Neural cell (in vitro differentiated cells): Measurements from ENCODE around the gene SLFN14. TPM values are rescaled to one million over a fixed set of nuclear protein-coding genes. Genes with fewer than 3 reads are reported as not detected.

ENCODE experiments used
- H2AFZ ChIP-seq: fragments of 200-600, 300-800 bp; sonication (generic), shearing (Covaris generic); 2 replicates; pipeline ENCODE4 v1.6.0; 2014; ENCODE audit warnings: low read depth, mild to moderate bottlenecking, antibody characterized with exemption, low read length, moderate library complexity
- H3F3A ChIP-seq: fragments of 200-600 bp; shearing (Covaris generic); 2 replicates; pipeline ENCODE4 v1.6.1; 2016; ENCODE audit warnings: mild to moderate bottlenecking, moderate library complexity, mixed read lengths, antibody characterized with exemption, low read length; ENCODE audit not compliant: insufficient read depth, poor library complexity, severe bottlenecking
- H3K27ac ChIP-seq: fragments of 200-600, 300-800 bp; sonication (generic), shearing (Covaris generic); 2 replicates; pipeline ENCODE4 v1.5.1; 2014; ENCODE audit warnings: mild to moderate bottlenecking, low read length, moderate library complexity
- H3K27me3 ChIP-seq: fragments of 300-800, 200-600 bp; sonication (generic), shearing (Covaris generic); 2 replicates; pipeline ENCODE4 v1.6.0; 2014; ENCODE audit warnings: mild to moderate bottlenecking, low read depth, low read length, moderate library complexity; ENCODE audit not compliant: insufficient read depth
- H3K36me3 ChIP-seq: fragments of 300-800, 200-600 bp; sonication (generic), shearing (Covaris generic); 2 replicates; pipeline ENCODE4 v1.5.1; 2014; ENCODE audit warnings: mild to moderate bottlenecking, antibody characterized with exemption, low read length, moderate library complexity; ENCODE audit not compliant: insufficient read depth
- H3K4me2 ChIP-seq: fragments of 300-800, 200-600 bp; sonication (generic), shearing (Covaris generic); 2 replicates; pipeline ENCODE4 v1.6.0; 2014; ENCODE audit warnings: mild to moderate bottlenecking, low read length
- H3K4me3 ChIP-seq: fragments of 300-800, 200-600 bp; sonication (generic), shearing (Covaris generic); 2 replicates; pipeline ENCODE4 v1.5.1; 2014; ENCODE audit warnings: mild to moderate bottlenecking, low read length, moderate library complexity
- H3K79me2 ChIP-seq: fragments of 200-600 bp; shearing (Covaris generic); replicated peaks from 2 replicates; pipeline ENCODE4 v1.6.0; 2014; ENCODE audit warnings: mild to moderate bottlenecking, low read length, moderate library complexity; ENCODE audit not compliant: insufficient read depth
- H3K9ac ChIP-seq: fragments of 300-800, 200-600 bp; sonication (generic), shearing (Covaris generic); 2 replicates; pipeline ENCODE4 v1.6.1; 2016; ENCODE audit warnings: mild to moderate bottlenecking, low read length, mixed read lengths
- H3K9me2 ChIP-seq: fragments of 200-600 bp; shearing (Covaris generic); 2 replicates; pipeline ENCODE4 v1.6.1; 2016; ENCODE audit warnings: mild to moderate bottlenecking, low read length, mixed read lengths; ENCODE audit not compliant: insufficient read depth
- H3K9me3 ChIP-seq: fragments of 200-600, 300-800 bp; sonication (generic), shearing (Covaris generic); 2 replicates; pipeline ENCODE4 v1.6.1; 2016; ENCODE audit warnings: mild to moderate bottlenecking, mixed run types, low read length, moderate library complexity, mixed read lengths
- H4K20me1 ChIP-seq: fragments of 200-600 bp; shearing (Covaris generic); 2 replicates; pipeline ENCODE4 v1.6.1; 2016; ENCODE audit warnings: mild to moderate bottlenecking, mixed run types; ENCODE audit not compliant: insufficient read depth
- EP300 ChIP-seq: fragments of 450-650 bp; conservative IDR thresholded peaks from 2 replicates; pipeline ENCODE4 v1.6.1; 2014; ENCODE audit warnings: antibody characterized with exemption, mild to moderate bottlenecking, moderate library complexity; ENCODE audit not compliant: poor library complexity, severe bottlenecking
- EZH2 ChIP-seq: fragments of 200-600, 300-800 bp; shearing (Covaris generic), sonication (generic); IDR thresholded peaks from 2 replicates; pipeline ENCODE4 v1.6.1; 2014; ENCODE audit warnings: antibody characterized with exemption, low read length, borderline replicate concordance, mild to moderate bottlenecking; ENCODE audit not compliant: insufficient read depth, poor library complexity, severe bottlenecking
- MXI1 ChIP-seq: fragments of 450-650 bp; conservative IDR thresholded peaks from 2 replicates; pipeline ENCODE4 v1.6.1; 2014; ENCODE audit warnings: antibody characterized with exemption, mild to moderate bottlenecking; ENCODE audit not compliant: poor library complexity, severe bottlenecking
- POLR2AphosphoS5 ChIP-seq: IDR thresholded peaks from 2 replicates; pipeline ENCODE4 v1.6.1; 2012
- RAD21 ChIP-seq: fragments of 450-650 bp; conservative IDR thresholded peaks from 2 replicates; pipeline ENCODE4 v1.6.1; 2014; ENCODE audit warnings: antibody characterized with exemption, mild to moderate bottlenecking, moderate library complexity
- REST ChIP-seq: IDR thresholded peaks from 2 replicates; pipeline ENCODE4 v1.6.1; 2012; ENCODE audit warnings: borderline replicate concordance
- SMC3 ChIP-seq: fragments of 450-650 bp; conservative IDR thresholded peaks from 2 replicates; pipeline ENCODE4 v1.6.1; 2014; ENCODE audit warnings: antibody characterized with exemption, mild to moderate bottlenecking, moderate library complexity; ENCODE audit not compliant: poor library complexity
- TAF1 ChIP-seq: IDR thresholded peaks from 2 replicates; pipeline ENCODE4 v1.6.1; 2012; ENCODE audit warnings: low read depth
- polyA plus RNA-seq: library from polyadenylated mRNA; depleted of rRNA; stranded (reverse); fragments of >200 nt; gene quantifications from 2 replicates; pipeline ENCODE4 v1.2.3, GENCODE V29; 2014
- small RNA-seq, 3 experiments: library from RNA; depleted of rRNA; stranded (forward); fragments of <200 nt; gene quantifications; one replicate each; pipeline ENCODE3, GENCODE V24; 2012
- TF ChIP-seq, protein P1 (sequence below): fragments of 450-650 bp; IDR thresholded peaks from 2 replicates; pipeline ENCODE4 v1.5.1; 2014; ENCODE audit warnings: antibody characterized with exemption, mild to moderate bottlenecking, moderate library complexity; ENCODE audit not compliant: poor library complexity, severe bottlenecking

The SLFN14 gene
- polyA plus RNA-seq, 1 donor from 2014 or later: not detected

DNA sequence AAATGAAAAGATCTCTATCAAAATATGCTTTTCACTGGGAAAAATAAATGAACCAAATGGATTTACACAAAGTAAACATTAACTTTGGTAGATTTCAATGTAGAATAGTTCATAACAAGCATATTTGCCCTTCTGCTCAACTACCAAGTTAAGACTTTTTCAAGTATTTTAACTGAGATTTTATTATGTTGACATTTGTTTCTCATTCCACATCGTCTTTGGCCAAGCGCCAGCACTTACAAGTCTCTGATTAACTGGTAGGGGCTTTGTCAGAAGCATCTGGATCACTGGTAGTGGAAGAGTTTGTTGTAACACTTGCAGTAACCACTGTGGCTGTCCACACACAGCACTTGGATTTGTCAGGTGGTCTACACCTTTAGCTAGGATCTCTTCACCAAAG lies 46.1 kb downstream of the SLFN14 start:
- no peak overlapping the region for H3K4me2 ChIP-seq
- H3K36me3 ChIP-seq: no peaks in the 10 kb centered on the region
- no peak overlapping the region for H3K4me3 ChIP-seq
- TF ChIP-seq, protein P1, sequence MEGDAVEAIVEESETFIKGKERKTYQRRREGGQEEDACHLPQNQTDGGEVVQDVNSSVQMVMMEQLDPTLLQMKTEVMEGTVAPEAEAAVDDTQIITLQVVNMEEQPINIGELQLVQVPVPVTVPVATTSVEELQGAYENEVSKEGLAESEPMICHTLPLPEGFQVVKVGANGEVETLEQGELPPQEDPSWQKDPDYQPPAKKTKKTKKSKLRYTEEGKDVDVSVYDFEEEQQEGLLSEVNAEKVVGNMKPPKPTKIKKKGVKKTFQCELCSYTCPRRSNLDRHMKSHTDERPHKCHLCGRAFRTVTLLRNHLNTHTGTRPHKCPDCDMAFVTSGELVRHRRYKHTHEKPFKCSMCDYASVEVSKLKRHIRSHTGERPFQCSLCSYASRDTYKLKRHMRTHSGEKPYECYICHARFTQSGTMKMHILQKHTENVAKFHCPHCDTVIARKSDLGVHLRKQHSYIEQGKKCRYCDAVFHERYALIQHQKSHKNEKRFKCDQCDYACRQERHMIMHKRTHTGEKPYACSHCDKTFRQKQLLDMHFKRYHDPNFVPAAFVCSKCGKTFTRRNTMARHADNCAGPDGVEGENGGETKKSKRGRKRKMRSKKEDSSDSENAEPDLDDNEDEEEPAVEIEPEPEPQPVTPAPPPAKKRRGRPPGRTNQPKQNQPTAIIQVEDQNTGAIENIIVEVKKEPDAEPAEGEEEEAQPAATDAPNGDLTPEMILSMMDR: no peak
- TF ChIP-seq EZH2 (no peak), RAD21 (no peak), TAF1 (no peak), EP300 (no peak), SMC3 (no peak), REST (no peak), MXI1 (no peak), POLR2AphosphoS5 (no peak)
- no peak overlapping the region for H2AFZ ChIP-seq
- H3K9me3 ChIP-seq: no peaks in the 10 kb centered on the region
- no peaks in the 10 kb centered on the region for H3K9me2 ChIP-seq
- no peaks in the 10 kb centered on the region for H3F3A ChIP-seq
- no peaks in the 10 kb centered on the region for H3K27me3 ChIP-seq
- no peaks in the 10 kb centered on the region for H3K79me2 ChIP-seq
- H3K9ac ChIP-seq: no peak overlapping the region
- no peaks in the 10 kb centered on the region for H4K20me1 ChIP-seq
- no peak overlapping the region for H3K27ac ChIP-seq

Small RNA genes within 50 kb of the gene (small RNA-seq; reads per million reads assigned to genes)
- gene AC004134.1: 0 reads per million in 3 experiments
- gene AC015911.1: 0 reads per million in 3 experiments
- gene SNORD7: 124 to 140 (median 140) reads per million in 3 experiments

Other genes with a start within 250 kb of the SLFN14 start
- gene SLFN11, start 187.2 kb downstream of the SLFN14 start, polyA plus RNA-seq: not detected in 2 replicates
- gene SLFN12, start 128.3 kb downstream of the SLFN14 start, polyA plus RNA-seq: not detected in 2 replicates
- 0.20 TPM in 1 of 2 replicates, not detected in the other for gene SLFN13, start 112.1 kb downstream of the SLFN14 start, polyA plus RNA-seq
- not detected in 2 replicates for gene SLFN12L, start 23.1 kb downstream of the SLFN14 start, polyA plus RNA-seq
- 3.8 and 7.3 TPM in 2 replicates for gene PEX12, start 17.8 kb upstream of the SLFN14 start, polyA plus RNA-seq
- 59.5 and 65.1 TPM in 2 replicates for gene AP2B1, start 26.5 kb upstream of the SLFN14 start, polyA plus RNA-seq
- gene RASL10B, start 170.8 kb upstream of the SLFN14 start, polyA plus RNA-seq: 10.7 and 11.3 TPM in 2 replicates
- 0.38 and 1.2 TPM in 2 replicates for gene GAS2L2, start 192.4 kb upstream of the SLFN14 start, polyA plus RNA-seq
- not detected in 2 replicates for gene C17orf50, start 200.1 kb upstream of the SLFN14 start, polyA plus RNA-seq
- gene MMP28, start 234.8 kb upstream of the SLFN14 start, polyA plus RNA-seq: 0.31 TPM in 1 of 2 replicates, not detected in the other
- 45.8 and 50.9 TPM in 2 replicates for gene TAF15, start 248.7 kb upstream of the SLFN14 start, polyA plus RNA-seq